ENCODE data around the gene OR52N2. TPM values are rescaled to one million over a fixed set of nuclear protein-coding genes. Genes with fewer than 3 reads are reported as not detected.

OR52N2 gene
- total RNA-seq, 1 experiment from 2014 or later = not detected

DNA sequence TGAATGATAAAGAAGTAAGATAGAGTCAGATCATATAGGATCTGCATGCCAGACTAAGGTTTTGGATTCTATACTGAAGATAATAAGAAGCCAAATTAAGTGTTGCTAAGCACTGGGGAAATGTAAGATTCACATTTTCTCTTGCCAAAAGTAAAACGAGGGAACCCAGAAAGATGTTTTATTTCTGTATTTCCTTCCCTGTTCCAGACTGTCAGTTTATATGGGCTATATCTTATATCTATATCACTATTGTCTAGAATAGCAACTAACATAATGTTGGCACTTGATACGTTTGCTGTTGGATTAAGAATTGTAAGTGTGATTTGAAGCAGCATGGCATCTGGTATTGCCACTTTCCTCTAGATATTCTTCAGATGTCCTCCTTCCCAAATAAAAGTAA is 24.7 kb downstream of the OR52N2 start:
- BruUV-seq (replicated peaks) = no TSS peak
- TF ChIP-seq, protein P1, sequence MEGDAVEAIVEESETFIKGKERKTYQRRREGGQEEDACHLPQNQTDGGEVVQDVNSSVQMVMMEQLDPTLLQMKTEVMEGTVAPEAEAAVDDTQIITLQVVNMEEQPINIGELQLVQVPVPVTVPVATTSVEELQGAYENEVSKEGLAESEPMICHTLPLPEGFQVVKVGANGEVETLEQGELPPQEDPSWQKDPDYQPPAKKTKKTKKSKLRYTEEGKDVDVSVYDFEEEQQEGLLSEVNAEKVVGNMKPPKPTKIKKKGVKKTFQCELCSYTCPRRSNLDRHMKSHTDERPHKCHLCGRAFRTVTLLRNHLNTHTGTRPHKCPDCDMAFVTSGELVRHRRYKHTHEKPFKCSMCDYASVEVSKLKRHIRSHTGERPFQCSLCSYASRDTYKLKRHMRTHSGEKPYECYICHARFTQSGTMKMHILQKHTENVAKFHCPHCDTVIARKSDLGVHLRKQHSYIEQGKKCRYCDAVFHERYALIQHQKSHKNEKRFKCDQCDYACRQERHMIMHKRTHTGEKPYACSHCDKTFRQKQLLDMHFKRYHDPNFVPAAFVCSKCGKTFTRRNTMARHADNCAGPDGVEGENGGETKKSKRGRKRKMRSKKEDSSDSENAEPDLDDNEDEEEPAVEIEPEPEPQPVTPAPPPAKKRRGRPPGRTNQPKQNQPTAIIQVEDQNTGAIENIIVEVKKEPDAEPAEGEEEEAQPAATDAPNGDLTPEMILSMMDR (IDR thresholded peaks at IDR 0.05; ENCODE audit: unreplicated experiment) = no peak
- Mint-ChIP-seq H3K4me1 (ENCODE audit: low read depth, unreplicated experiment) (no peaks in the 10 kb centered on the region), H3K27me3 (ENCODE audit: unreplicated experiment) (no peaks in the 10 kb centered on the region), H3K27ac (ENCODE audit: unreplicated experiment) (no peak overlapping the region), H3K9me3 (ENCODE audit: low read depth, unreplicated experiment) (no peaks in the 10 kb centered on the region), H3K4me3 (ENCODE audit: low read depth, unreplicated experiment) (no peak overlapping the region), H3K36me3 (ENCODE audit: insufficient read depth, unreplicated experiment) (no peaks in the 10 kb centered on the region)
- DNase-seq = no peak
- intact Hi-C loops (cut with micrococcal nuclease; ENCODE audit: unreplicated experiment) = no loop called here
- CTCF ChIA-PET = no interaction called here

DNA sequence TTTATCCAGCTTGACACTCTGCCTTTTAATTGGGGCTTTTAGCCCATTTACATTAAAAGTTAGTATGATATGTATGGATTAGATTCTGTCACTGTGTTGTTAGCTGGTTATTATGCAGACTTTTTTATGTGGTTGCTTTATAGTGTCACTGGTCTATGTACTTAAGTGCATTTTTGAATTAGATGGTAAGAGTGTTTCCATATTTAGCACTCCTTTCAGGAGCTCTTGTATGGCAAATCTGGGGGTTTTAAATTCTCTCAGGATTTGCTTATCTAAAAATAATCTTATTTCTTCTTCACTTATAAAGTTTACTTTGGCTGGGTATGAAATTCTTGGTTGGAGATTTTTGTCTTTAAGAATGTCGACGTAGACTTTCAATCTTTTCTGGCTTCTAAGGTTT is 29.0 kb downstream of the OR52N2 start:
- intact Hi-C loops (cut with micrococcal nuclease; ENCODE audit: unreplicated experiment) = no loop called here
- DNase-seq = no peak
- Mint-ChIP-seq H3K4me1 (ENCODE audit: low read depth, unreplicated experiment) (no peaks in the 10 kb centered on the region), H3K36me3 (ENCODE audit: insufficient read depth, unreplicated experiment) (no peaks in the 10 kb centered on the region), H3K4me3 (ENCODE audit: low read depth, unreplicated experiment) (no peak overlapping the region), H3K27ac (ENCODE audit: unreplicated experiment) (no peak overlapping the region), H3K27me3 (ENCODE audit: unreplicated experiment) (no peaks in the 10 kb centered on the region), H3K9me3 (ENCODE audit: low read depth, unreplicated experiment) (peaks cover 4% of the 10 kb centered on the region)
- TF ChIP-seq, protein P1 (IDR thresholded peaks at IDR 0.05; ENCODE audit: unreplicated experiment) = no peak
- CTCF ChIA-PET = no interaction called here
- no TSS peak for BruUV-seq (replicated peaks)

DNA sequence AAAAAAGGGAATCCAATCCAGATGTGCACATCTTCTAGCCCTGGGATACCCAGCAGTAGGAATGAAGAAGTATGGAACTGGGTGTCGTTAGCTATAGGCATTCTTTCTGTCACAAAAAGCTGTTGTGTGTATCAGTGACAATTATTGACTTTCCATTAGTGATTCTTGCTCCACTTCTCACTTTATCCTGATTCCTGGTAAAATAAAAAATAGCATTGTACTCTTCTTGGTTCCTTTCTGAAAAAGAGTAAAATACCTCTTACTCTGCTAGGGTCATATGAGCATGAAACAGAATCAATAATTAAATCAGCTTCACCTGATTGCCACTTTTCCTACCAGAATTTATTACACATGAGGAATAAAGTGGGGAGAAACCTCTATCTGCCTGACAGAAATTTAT is 33.1 kb downstream of the OR52N2 start, which contains the start of gene OR52E6:
OR52E6 (minus strand) TSS at position 101 of the 400 bp plus-strand sequence; CDS start at position 101, 0 bp downstream.
- no peaks in the 10 kb centered on the region for H3K4me1 Mint-ChIP-seq (ENCODE audit: low read depth, unreplicated experiment)
- peaks cover 4% of the 10 kb centered on the region for H3K9me3 Mint-ChIP-seq (ENCODE audit: low read depth, unreplicated experiment)
- H3K36me3 Mint-ChIP-seq (ENCODE audit: insufficient read depth, unreplicated experiment) = no peaks in the 10 kb centered on the region
- no peak within 1 kb of the TSS for H3K27ac Mint-ChIP-seq (ENCODE audit: unreplicated experiment)
- DNase-seq = no peak
- BruUV-seq (replicated peaks) = no TSS peak
- CTCF ChIA-PET = no interaction called here
- H3K4me3 Mint-ChIP-seq (ENCODE audit: low read depth, unreplicated experiment) = no peak within 1 kb of the TSS
- no peaks in the 10 kb centered on the region for H3K27me3 Mint-ChIP-seq (ENCODE audit: unreplicated experiment)
- TF ChIP-seq, protein P1 (IDR thresholded peaks at IDR 0.05; ENCODE audit: unreplicated experiment) = no peak
- intact Hi-C loops (cut with micrococcal nuclease; ENCODE audit: unreplicated experiment) = no loop called here

DNA sequence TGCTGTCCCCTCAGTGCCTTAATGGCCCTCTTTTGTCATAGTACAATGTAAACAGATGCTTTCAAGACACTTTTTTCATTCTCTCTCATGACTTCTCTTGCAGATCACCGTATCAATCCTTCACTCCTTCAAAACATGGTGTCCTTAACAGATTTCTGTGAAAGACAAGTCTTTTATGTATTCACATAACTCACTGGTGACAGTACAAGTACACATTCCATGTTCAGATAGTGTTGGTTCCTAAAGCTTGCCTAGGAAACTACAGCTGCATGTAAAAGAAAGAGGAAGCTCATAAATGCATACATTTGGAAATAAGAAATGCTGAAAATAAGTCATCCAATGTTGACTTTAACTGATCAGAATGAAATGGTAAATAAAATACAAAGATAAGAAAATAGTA is 38.0 kb downstream of the OR52N2 start:
- Mint-ChIP-seq H3K4me3 (ENCODE audit: low read depth, unreplicated experiment) (no peak overlapping the region), H3K27me3 (ENCODE audit: unreplicated experiment) (no peaks in the 10 kb centered on the region), H3K27ac (ENCODE audit: unreplicated experiment) (no peak overlapping the region), H3K4me1 (ENCODE audit: low read depth, unreplicated experiment) (no peaks in the 10 kb centered on the region), H3K36me3 (ENCODE audit: insufficient read depth, unreplicated experiment) (no peaks in the 10 kb centered on the region), H3K9me3 (ENCODE audit: low read depth, unreplicated experiment) (peaks cover 2% of the 10 kb centered on the region)
- CTCF ChIA-PET = no interaction called here
- BruUV-seq (replicated peaks) = no TSS peak
- no peak for DNase-seq
- TF ChIP-seq, protein P1 (IDR thresholded peaks at IDR 0.05; ENCODE audit: unreplicated experiment) = no peak
- intact Hi-C loops (cut with micrococcal nuclease; ENCODE audit: unreplicated experiment) = no loop called here

All from Calu3 (cell line).